Heart right ventricle (tissue), 16 donors: Measurements from ENCODE around the gene CELSR3. TPM values are rescaled to one million over a fixed set of nuclear protein-coding genes. Genes with fewer than 3 reads are reported as not detected.

Experiments used
- ATAC-seq, 8 donors: fragments of 200-7000 bp; cut with Tn5 transposase; one replicate each; pipeline ENCODE4 v1.9.1; 2020; ENCODE audit warnings: mild to moderate bottlenecking in 8 of 8, moderate library complexity in 8 of 8, moderate number of reproducible peaks in 1 of 8
- DNase-seq, 2 donors: peaks; one replicate each; pipeline ENCODE4 v3.0.0-alpha.2; 2020
- H3K27ac ChIP-seq, 10 donors: fragments of 200-600 bp; sonication (generic) in 2 of 10; one replicate each; pipeline versions ENCODE4 v1.5.0 to v1.8.0; 2020 to 2022; ENCODE audit warnings: mild to moderate bottlenecking in 3 of 10
- H3K27me3 ChIP-seq, 7 donors: fragments of 200-600 bp; one replicate each; pipeline ENCODE4 v1.8.0; 2021 to 2022; ENCODE audit warnings: mild to moderate bottlenecking in 2 of 7
- H3K36me3 ChIP-seq, 9 donors: fragments of 200-600 bp; sonication (generic) in 1 of 9; one replicate each; pipeline versions ENCODE4 v1.5.0 to v1.8.0; 2020 to 2022; ENCODE audit warnings: mild to moderate bottlenecking in 2 of 9
- H3K4me1 ChIP-seq, 9 donors: fragments of 200-600 bp; sonication (generic) in 1 of 9; one replicate each; pipeline versions ENCODE4 v1.5.0 to v1.8.0; 2020 to 2022; ENCODE audit warnings: mild to moderate bottlenecking in 4 of 9
- H3K4me3 ChIP-seq, 10 donors: fragments of 200-600 bp; sonication (generic) in 2 of 10; one replicate each; pipeline versions ENCODE4 v1.5.0 to v1.8.0; 2020 to 2022; ENCODE audit warnings: mild to moderate bottlenecking in 7 of 10, moderate library complexity in 2 of 10
- H3K9me3 ChIP-seq, 11 donors: fragments of 200-600 bp in 10 of 11; sonication (generic) in 2 of 11; one replicate each; pipeline versions ENCODE4 v1.5.0 to v1.8.0; 2013 to 2022; ENCODE audit warnings: mild to moderate bottlenecking in 2 of 11, control low read depth in 1 of 11, moderate library complexity in 1 of 11
- WGBS, 2 donors: extraction: QIAGEN DNeasy Blood & Tissue Kit; methylation state at CpG; one replicate each; pipeline ENCODE4 v1.1.7; 2013; ENCODE audit warnings: inconsistent platforms in 1 of 2; 5-methylcytosine and 5-hydroxymethylcytosine counted together
- intact Hi-C, 10 donors: fragments of 100-400 bp; cut with DNase I; formaldehyde crosslinking; loops; one replicate each; pipeline versions ENCODE4 v1.11.1 to v1.14.2; 2022
- polyA plus RNA-seq, 2 donors: library from polyadenylated mRNA; stranded (reverse); fragments of 200-250 nt; gene quantifications; one replicate each; pipeline ENCODE4 v1.2.3, GENCODE V29; 2013
- total RNA-seq, 10 donors: library from RNA; stranded (reverse); fragmentation: NEBNext Ultra II Directional in 3 of 10; extraction: Animal tissue kit (Norgen Biotek cat#: 25700) in 3 of 10; gene quantifications; one replicate each; pipeline versions ENCODE4 v1.2.1 to v1.2.4, GENCODE V29; 2021 to 2023
- TF ChIP-seq, protein P1 (sequence below), 9 donors: fragments of 200-600 bp; sonication (generic) in 2 of 9; IDR thresholded peaks; one replicate each; pipeline versions ENCODE4 v1.5.0 to v1.8.0; 2021 to 2022; ENCODE audit warnings: antibody characterized with exemption in 9 of 9, mild to moderate bottlenecking in 5 of 9, moderate library complexity in 1 of 9
- donor health status: Arrhythmogenic right ventricular cardiomyopathy.
- donor health status: ischemic (EF 13 %, LVEDD 7.1; RV severe dilation, severe dysfunction).
- donor health status: healthy with polysubstance abuse.
- donor health status: DM: no; HTN: yes; CAD: no.
- donor health status: DM: no; HTN: no; CAD: no.
- donor health status: ischemic (EF 25% LVEDD 6.9; RV normal size, moderate dysfunction).
- donor health status: ischemic (EF 25% LVEDD 5.7; RV mildly dilated, moderate dysfunction).
- donor health status: healthy.
- donor health status: DM: yes; HTN: yes; CAD: no.
- donor health status: Ischemic cardiomyopathy.
- donor health status: ischemic (EF 35%, LVEDD 5.7; RV mildly dilated, moderate dysfunction).
- donor health status: nonischemic (EF 11% LVEDD 7.7; RV severe dilation, severe dysfunction).
- donor health status: DM: yes; HTN: yes; CAD: no.
- donor health status: PGD.
- donor health status: ischemic (EF 29% LVEDD 5.4; RV normal size, mild dysfunction).
- donor health status: nonischemic (EF 23%, LVEDD 6.1; RV moderate dilation, normal function).

CELSR3 gene
- total and polyA plus RNA-seq, 12 donors, result 0.10 to 0.44 (median 0.17) TPM

DNA sequence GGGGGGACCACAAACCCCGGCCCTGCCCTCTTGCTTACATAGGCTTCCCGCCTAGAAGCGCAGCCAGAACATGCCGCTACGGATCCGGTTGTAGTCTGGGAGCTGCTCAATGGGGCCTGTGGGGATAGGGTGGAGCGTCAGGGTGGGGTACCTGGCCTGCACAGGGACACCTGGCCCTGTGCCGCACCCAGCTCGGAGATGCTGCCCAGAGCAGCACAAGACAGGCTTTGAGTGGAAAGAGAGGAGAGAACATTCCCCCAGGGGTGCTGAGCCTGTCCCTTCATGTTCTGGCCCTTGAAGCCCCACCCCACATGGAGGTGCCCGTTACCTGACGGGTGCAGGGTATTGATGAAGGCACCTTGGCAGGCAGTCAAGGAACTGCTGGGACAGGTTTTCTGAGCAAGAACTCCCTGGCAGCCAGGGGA, 63.6 kb downstream of the CELSR3 start:
- 61 to 69% methylated on average over 11 of the region's 11 CpGs for WGBS, 2 donors
- Histone ChIP-seq H3K9me3 (no peaks in the 10 kb centered on the region), H3K4me3 (no peak overlapping the region), H3K27ac (peak overlapping the region; percentile 77 to 93 (median 86)), H3K36me3 (peaks cover 15 to 67% (median 42%) of the 10 kb centered on the region in 9 donors), H3K27me3 (peaks cover 0 to 20% (median 0%) of the 10 kb centered on the region in 7 donors), H3K4me1 (peaks cover 38 to 96% (median 73%) of the 10 kb centered on the region in 9 donors)
- TF ChIP-seq, protein P1, sequence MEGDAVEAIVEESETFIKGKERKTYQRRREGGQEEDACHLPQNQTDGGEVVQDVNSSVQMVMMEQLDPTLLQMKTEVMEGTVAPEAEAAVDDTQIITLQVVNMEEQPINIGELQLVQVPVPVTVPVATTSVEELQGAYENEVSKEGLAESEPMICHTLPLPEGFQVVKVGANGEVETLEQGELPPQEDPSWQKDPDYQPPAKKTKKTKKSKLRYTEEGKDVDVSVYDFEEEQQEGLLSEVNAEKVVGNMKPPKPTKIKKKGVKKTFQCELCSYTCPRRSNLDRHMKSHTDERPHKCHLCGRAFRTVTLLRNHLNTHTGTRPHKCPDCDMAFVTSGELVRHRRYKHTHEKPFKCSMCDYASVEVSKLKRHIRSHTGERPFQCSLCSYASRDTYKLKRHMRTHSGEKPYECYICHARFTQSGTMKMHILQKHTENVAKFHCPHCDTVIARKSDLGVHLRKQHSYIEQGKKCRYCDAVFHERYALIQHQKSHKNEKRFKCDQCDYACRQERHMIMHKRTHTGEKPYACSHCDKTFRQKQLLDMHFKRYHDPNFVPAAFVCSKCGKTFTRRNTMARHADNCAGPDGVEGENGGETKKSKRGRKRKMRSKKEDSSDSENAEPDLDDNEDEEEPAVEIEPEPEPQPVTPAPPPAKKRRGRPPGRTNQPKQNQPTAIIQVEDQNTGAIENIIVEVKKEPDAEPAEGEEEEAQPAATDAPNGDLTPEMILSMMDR (IDR thresholded peaks at IDR 0.05), result no peak
- intact Hi-C loops, result loop anchor here in 1 of 10 donors (5.0 kb wide), 1 partner anchor 132 kb away; a partner anchor contains a TSS
- ATAC-seq, result peak in 2 of 8 donors; percentile 1
- peak in 1 of 2 donors; percentile 2 for DNase-seq

DNA sequence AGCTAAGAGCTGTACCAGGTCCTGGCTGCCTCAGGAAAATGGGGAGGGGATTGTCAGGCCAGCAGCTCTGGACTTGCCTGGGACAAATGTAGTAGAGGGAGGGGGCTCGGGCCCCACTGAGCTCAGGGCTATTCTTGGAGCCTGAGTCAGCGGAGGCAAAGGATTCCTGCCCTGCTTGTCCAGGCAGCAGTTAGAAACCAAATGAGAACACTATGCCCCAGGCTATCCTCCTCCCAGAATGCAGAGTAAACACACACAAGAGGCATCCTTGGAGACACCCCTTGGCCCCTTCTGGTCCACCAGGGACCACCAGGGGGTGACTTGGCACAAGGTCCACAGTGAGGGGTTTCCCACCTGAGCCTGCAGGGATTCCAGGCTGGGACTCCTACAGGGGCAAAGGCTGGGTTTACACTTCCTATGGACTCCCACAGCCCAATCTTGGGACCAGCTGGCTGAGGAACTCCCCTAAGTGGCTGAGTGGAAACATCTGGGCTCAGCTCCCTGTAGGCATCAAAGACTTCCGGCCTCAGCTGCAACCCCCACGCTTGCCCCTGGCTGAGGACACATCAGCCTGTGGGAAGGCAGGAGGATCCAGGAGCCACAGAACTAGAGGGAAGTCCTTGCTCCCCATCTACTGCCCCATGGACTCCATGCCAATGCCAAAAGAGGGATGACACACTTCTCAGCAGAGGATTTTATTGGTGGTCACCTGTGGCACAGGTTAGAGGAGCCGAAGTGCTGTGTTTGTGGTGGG, 64.2 kb downstream of the CELSR3 start:
- Histone ChIP-seq H3K27ac (peak overlapping the region; percentile 77 to 93 (median 86)), H3K36me3 (peaks cover 15 to 61% (median 36%) of the 10 kb centered on the region in 9 donors), H3K4me1 (peaks cover 38 to 92% (median 73%) of the 10 kb centered on the region in 9 donors), H3K4me3 (no peak overlapping the region), H3K27me3 (peaks cover 0 to 26% (median 0%) of the 10 kb centered on the region in 7 donors), H3K9me3 (no peaks in the 10 kb centered on the region)
- DNase-seq (peak; percentile 50 to 77), ATAC-seq (peak; percentile 70 to 89 (median 79))
- TF ChIP-seq, protein P1 (IDR thresholded peaks at IDR 0.05), result no peak
- 21 to 34% methylated on average over 5 of the region's 5 CpGs for WGBS, 2 donors
- intact Hi-C loops, result loop anchor here in 1 of 10 donors (5.0 kb wide), 1 partner anchor 131 kb away; a partner anchor contains a TSS

DNA sequence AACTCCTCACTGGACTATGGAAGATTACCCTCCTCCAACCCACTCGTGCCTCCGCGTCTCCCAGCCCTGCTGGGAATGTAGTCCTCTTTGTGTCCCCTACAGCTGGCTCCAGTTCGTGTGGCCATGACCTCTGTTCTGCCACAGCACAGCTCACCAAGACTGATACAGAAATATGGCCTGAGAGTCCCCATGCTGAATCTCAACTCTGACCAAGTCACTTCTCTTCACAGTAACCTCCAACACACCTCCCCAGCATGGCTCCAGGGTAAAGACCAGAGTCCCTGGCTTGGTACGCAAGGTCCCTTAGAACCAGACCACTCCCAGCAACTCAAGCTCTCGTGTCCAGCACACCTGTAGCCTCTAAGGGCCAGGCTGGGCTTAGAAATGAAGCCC, 65.3 kb downstream of the CELSR3 start:
- 63 to 65% methylated on average over 6 of the region's 6 CpGs for WGBS, 2 donors
- H3K4me1 ChIP-seq, result peaks cover 38 to 85% (median 70%) of the 10 kb centered on the region in 9 donors
- ATAC-seq, result peak in 2 of 8 donors; percentile 6 to 9
- no peaks in the 10 kb centered on the region for H3K9me3 ChIP-seq
- intact Hi-C loops, result loop anchor here in 1 of 10 donors (5.0 kb wide), 1 partner anchor 130 kb away; a partner anchor contains a TSS
- H3K4me3 ChIP-seq, result no peak overlapping the region
- TF ChIP-seq, protein P1 (IDR thresholded peaks at IDR 0.05), result no peak
- no peak for DNase-seq
- H3K27me3 ChIP-seq, result peaks cover 0 to 28% (median 0%) of the 10 kb centered on the region in 7 donors
- peaks cover 12 to 50% (median 25%) of the 10 kb centered on the region in 9 donors for H3K36me3 ChIP-seq
- H3K27ac ChIP-seq, result peak overlapping the region; percentile 77 to 93 (median 86)

DNA sequence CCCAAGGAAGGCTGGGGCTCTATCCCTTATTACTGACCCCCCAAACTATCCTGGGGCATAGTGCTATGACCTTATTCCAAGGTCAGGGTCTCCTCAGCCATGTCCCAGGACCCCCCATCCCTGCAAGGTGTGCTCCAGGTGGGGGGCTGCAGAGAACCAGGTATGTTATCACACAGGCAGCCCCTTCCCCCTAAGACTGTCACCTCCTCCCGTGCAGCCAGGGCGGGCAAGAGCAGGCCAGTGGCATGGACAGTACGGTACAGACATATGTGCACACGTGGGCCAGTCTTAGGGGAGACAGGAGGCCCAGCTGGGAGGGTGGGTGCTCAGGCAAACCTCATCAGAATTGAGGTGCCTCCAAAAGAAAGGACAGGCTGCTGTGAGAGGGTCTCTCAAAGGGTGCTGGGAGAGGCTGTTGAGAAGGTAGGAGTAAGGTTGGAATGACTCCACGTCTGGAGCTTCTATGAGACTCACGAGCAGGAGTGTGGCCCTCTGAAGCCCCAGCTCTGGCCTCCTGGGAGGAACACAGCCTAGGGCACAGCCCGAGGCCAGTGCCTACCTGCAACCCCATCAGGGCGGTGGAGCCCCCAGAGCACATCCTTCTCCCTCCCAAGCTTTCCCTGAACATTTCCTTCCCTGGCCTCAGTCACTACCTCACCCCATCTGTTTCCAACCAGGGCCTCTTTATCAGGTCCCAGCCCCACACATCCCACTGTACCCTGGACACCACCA, 65.8 kb downstream of the CELSR3 start:
- H3K27me3 ChIP-seq, result peaks cover 0 to 28% (median 0%) of the 10 kb centered on the region in 7 donors
- TF ChIP-seq, protein P1 (IDR thresholded peaks at IDR 0.05), result no peak
- peaks cover 12 to 45% (median 23%) of the 10 kb centered on the region in 9 donors for H3K36me3 ChIP-seq
- peak overlapping the region; percentile 77 to 93 (median 86) for H3K27ac ChIP-seq
- DNase-seq (no peak), ATAC-seq (peak in 1 of 8 donors; percentile 0)
- H3K4me1 ChIP-seq, result peaks cover 38 to 79% (median 70%) of the 10 kb centered on the region in 9 donors
- no peaks in the 10 kb centered on the region for H3K9me3 ChIP-seq
- no peak overlapping the region for H3K4me3 ChIP-seq
- intact Hi-C loops, result loop anchor here in 1 of 10 donors (5.0 kb wide), 1 partner anchor 130 kb away; a partner anchor contains a TSS
- WGBS, 2 donors, result 69 to 74% methylated on average over 8 of the region's 8 CpGs
